ENCODE results near the gene EIF5B.

DNA sequence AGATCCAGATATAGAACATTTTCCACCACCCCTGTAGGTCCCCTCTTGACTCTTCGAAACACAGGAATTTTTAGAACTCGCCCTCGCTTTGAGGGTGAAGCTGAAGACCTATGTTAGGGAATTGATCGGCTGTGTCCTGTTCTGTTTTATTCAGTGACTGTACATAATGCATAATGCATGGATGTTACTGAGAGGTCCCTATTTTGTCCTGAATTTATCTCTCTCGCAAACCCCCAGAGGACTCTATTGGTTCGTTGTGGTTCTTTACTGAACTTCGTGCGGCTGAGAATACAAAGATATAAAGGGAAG is 431 bp upstream of the EIF5B start:
- TF ChIP-seq HDGF (IDR thresholded peaks at IDR 0.05; ENCODE audit: borderline replicate concordance) (no peak), BHLHE40 (IDR thresholded peaks at IDR 0.05; ENCODE audit: borderline replicate concordance) (no peak), SUZ12 (IDR thresholded peaks at IDR 0.05) (no peak), ARNT (IDR thresholded peaks at IDR 0.05) (no peak), SP1 (IDR thresholded peaks at IDR 0.05) (no peak)
